Left ventricle myocardium inferior (tissue), 1 donor: ENCODE data around the gene ZNF274. TPM values are rescaled to one million over a fixed set of nuclear protein-coding genes. Genes with fewer than 3 reads are reported as not detected.

Experiments used
- DNase-seq: peaks from one replicate; pipeline ENCODE4 v3.0.0-alpha.2; 2020
- H3K27ac ChIP-seq: fragments of 200-600 bp; replicated peaks from 2 replicates; pipeline ENCODE4 v1.8.0; 2021
- H3K27me3 ChIP-seq: fragments of 200-600 bp; 2 replicates; pipeline ENCODE4 v1.8.0; 2021; ENCODE audit warnings: low read depth
- H3K36me3 ChIP-seq: fragments of 200-600 bp; 2 replicates; pipeline ENCODE4 v1.8.0; 2021
- H3K4me1 ChIP-seq: fragments of 200-600 bp; 2 replicates; pipeline ENCODE4 v1.8.0; 2021
- H3K4me3 ChIP-seq: fragments of 200-600 bp; 2 replicates; pipeline ENCODE4 v1.8.0; 2021; ENCODE audit warnings: mild to moderate bottlenecking, moderate library complexity
- H3K9me3 ChIP-seq: fragments of 200-600 bp; replicated peaks from 2 replicates; pipeline ENCODE4 v1.8.0; 2021
- CTCF ChIP-seq: fragments of 200-600 bp; IDR thresholded peaks from 2 replicates; pipeline ENCODE4 v1.8.0; 2021; ENCODE audit warnings: antibody characterized with exemption, mild to moderate bottlenecking, borderline replicate concordance
- intact Hi-C: fragments of 100-400 bp; cut with micrococcal nuclease; formaldehyde crosslinking; loops from one replicate; pipeline ENCODE4 v1.11.0; 2022
- total RNA-seq: library from RNA; stranded (reverse); fragmentation: NEBNext Ultra II Directional; extraction: Animal tissue kit (Norgen Biotek cat#: 25700); gene quantifications from one replicate; pipeline ENCODE4 v1.2.1, GENCODE V29; 2021
- donor health status: DM: no; HTN: yes; CAD: no; lungs with severe emphysema.

ZNF274 gene
- total RNA-seq, 1 donor from 2014 or later, result 19.3 TPM

DNA sequence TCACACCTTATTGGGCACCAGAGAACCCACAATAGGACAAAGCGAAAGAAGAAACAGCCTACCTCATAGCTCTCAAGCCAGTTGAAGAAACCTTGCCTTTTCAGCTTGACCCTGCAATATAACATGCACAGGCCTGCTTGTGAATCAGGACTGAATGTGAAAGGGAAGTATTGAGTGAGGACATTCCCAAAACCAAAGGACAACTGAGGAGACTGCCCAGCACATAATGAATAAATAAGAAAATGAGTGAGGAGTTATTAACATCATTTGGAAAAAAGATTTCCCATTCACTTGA is 30.2 kb downstream of the ZNF274 start:
- no peak overlapping the region for H3K27ac ChIP-seq
- peaks cover 100% of the 10 kb centered on the region for H3K9me3 ChIP-seq
- no peak for TF ChIP-seq CTCF
- H3K4me1 ChIP-seq, result no peaks in the 10 kb centered on the region
- H3K36me3 ChIP-seq, result peaks cover 73% of the 10 kb centered on the region
- DNase-seq, result no peak
- intact Hi-C loops, result no loop called here
- H3K4me3 ChIP-seq, result no peak overlapping the region
- H3K27me3 ChIP-seq, result no peaks in the 10 kb centered on the region

DNA sequence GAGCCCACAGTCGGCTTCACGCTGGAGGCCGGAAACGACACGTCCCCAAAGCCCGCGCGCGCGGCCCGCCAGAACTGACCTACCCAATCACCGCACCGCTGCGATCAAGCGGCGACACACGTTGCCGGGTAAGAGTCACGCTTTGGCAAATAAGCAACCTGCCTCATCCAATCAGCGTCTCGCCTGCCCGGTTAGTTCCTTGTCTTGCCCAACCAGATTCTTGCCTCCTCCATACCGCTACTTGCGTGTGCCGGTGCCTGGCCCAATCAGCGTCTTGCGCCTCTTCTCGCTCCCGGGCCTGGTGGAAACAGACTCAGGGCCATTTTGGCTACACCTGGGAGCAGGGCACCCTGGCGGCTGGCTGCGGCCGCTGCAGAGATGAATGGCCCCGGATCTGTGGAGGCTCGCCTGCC is 34.2 kb downstream of the ZNF274 start:
- no peak for DNase-seq
- no peaks in the 10 kb centered on the region for H3K27me3 ChIP-seq
- intact Hi-C loops, result no loop called here
- TF ChIP-seq CTCF, result no peak
- no peak overlapping the region for H3K27ac ChIP-seq
- peaks cover 32% of the 10 kb centered on the region for H3K36me3 ChIP-seq
- peaks cover 99% of the 10 kb centered on the region for H3K9me3 ChIP-seq
- no peaks in the 10 kb centered on the region for H3K4me1 ChIP-seq
- no peak overlapping the region for H3K4me3 ChIP-seq

DNA sequence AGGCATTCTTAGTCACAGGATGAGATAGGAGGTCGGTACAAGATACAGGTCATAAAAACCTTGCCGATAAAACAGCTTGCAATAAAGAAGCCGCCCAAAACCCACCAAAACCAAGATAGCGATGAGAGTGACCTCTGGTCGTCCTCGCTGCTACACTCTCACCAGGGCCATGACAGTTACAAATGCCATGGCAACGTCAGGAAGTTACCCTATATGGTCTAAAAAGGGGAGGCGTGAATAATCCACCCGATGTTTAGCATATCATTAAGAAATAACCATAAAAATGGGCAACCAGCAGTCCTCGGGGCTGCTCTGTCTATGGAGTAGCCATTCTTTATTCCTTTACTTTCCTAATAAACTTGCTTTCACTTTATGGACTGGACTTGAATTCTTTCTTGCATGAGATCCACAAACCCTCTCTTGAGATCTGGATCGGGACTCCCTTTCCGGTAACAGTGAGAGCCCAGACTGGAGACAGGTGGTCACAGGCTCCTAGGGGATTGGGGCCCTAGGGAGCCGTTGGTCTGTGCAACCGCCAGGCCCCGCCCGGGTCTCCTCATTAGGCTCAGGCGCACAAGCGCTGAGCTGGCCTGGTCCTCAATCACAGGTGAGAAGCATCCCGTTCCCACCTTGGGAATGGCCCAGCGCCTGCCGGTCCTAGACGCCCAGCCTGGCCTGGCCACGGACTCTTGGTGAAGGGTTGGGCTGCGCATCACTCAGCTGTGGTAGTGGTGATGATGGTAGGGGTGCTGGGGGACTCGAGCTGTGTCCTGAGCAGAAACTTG is 34.9 kb downstream of the ZNF274 start:
- no peak for TF ChIP-seq CTCF
- peaks cover 99% of the 10 kb centered on the region for H3K9me3 ChIP-seq
- intact Hi-C loops, result no loop called here
- H3K36me3 ChIP-seq, result peaks cover 25% of the 10 kb centered on the region
- no peak for DNase-seq
- H3K4me1 ChIP-seq, result no peaks in the 10 kb centered on the region
- H3K4me3 ChIP-seq, result no peak overlapping the region
- no peaks in the 10 kb centered on the region for H3K27me3 ChIP-seq
- no peak overlapping the region for H3K27ac ChIP-seq

GRCh38 chr19:58218899-58219298 is 36.0 kb downstream of the ZNF274 start:
- Histone ChIP-seq H3K27ac (no peak overlapping the region), H3K9me3 (peaks cover 99% of the 10 kb centered on the region), H3K4me3 (no peak overlapping the region), H3K27me3 (no peaks in the 10 kb centered on the region), H3K4me1 (no peaks in the 10 kb centered on the region), H3K36me3 (peaks cover 14% of the 10 kb centered on the region)
- no peak for DNase-seq
- intact Hi-C loops, result no loop called here
- no peak for TF ChIP-seq CTCF

GRCh38 chr19:58227964-58228584 is 45.2 kb downstream of the ZNF274 start:
- H3K9me3 ChIP-seq, result peaks cover 59% of the 10 kb centered on the region

More at GRCh38 chr19:58227964-58228584, 45.2 kb downstream of the ZNF274 start:
- H3K4me3 ChIP-seq, result peak overlapping the region; percentile 83
- no peak for DNase-seq
- no peaks in the 10 kb centered on the region for H3K27me3 ChIP-seq
- intact Hi-C loops, result no loop called here
- peaks cover 28% of the 10 kb centered on the region for H3K4me1 ChIP-seq
- H3K27ac ChIP-seq, result peak overlapping the region; percentile 95
- peaks cover 36% of the 10 kb centered on the region for H3K36me3 ChIP-seq
- no peak for TF ChIP-seq CTCF
